Natural killer cell (primary cell): ENCODE measurements around the gene RUSF1. TPM values are rescaled to one million over a fixed set of nuclear protein-coding genes. Genes with fewer than 3 reads are reported as not detected.

Experiments used
- ATAC-seq, 3 donors: fragments of 150-1000 bp in 2 of 3; fragments of 200-7000 bp in 1 of 3; cut with Tn5 transposase; 1 replicate in 1 of 3; 2 replicates in 2 of 3; pipeline ENCODE4 v1.10.0; 2021; ENCODE audit warnings: mild to moderate bottlenecking in 2 of 3, moderate library complexity in 2 of 3
- DNase-seq, 2 donors: peaks; one replicate each; pipeline versions ENCODE4 v3.0.0 to v3.0.0-alpha.2; 2013 to 2021; ENCODE audit warnings: mixed read lengths in 1 of 2
- H3K27ac ChIP-seq: one replicate; pipeline ENCODE4 v1.5.1; 2013; ENCODE audit warnings: mild to moderate bottlenecking, low read length
- H3K27me3 ChIP-seq: one replicate; pipeline ENCODE4 v1.6.1; 2013; ENCODE audit warnings: low read length; ENCODE audit not compliant: control insufficient read depth, insufficient read depth
- H3K36me3 ChIP-seq: one replicate; pipeline ENCODE4 v1.6.1; 2013; ENCODE audit warnings: low read length; ENCODE audit not compliant: control insufficient read depth, insufficient read depth
- H3K4me1 ChIP-seq: one replicate; pipeline ENCODE4 v1.6.1; 2013; ENCODE audit warnings: low read length; ENCODE audit not compliant: control insufficient read depth, insufficient read depth
- H3K4me3 ChIP-seq: one replicate; pipeline ENCODE4 v1.5.1; 2013; ENCODE audit warnings: low read length
- H3K9me3 ChIP-seq: one replicate; pipeline ENCODE4 v1.6.1; 2013; ENCODE audit warnings: low read length; ENCODE audit not compliant: control insufficient read depth, insufficient read depth
- H3K27ac Mint-ChIP-seq, 2 donors: one replicate each; pipeline ENCODE4 v1.8.0; 2022; ENCODE audit warnings: mild to moderate bottlenecking in 2 of 2, mixed read lengths in 2 of 2, moderate library complexity in 1 of 2
- H3K27me3 Mint-ChIP-seq, 2 donors: one replicate each; pipeline ENCODE4 v1.8.0; 2022; ENCODE audit warnings: low read depth in 2 of 2, mixed read lengths in 2 of 2
- H3K36me3 Mint-ChIP-seq: one replicate; pipeline ENCODE4 v1.8.0; 2022; ENCODE audit warnings: mixed read lengths
- H3K4me1 Mint-ChIP-seq, 2 donors: one replicate each; pipeline ENCODE4 v1.8.0; 2022; ENCODE audit warnings: mixed read lengths in 2 of 2
- H3K4me3 Mint-ChIP-seq: one replicate; pipeline ENCODE4 v1.8.0; 2022; ENCODE audit warnings: mild to moderate bottlenecking, moderate library complexity, mixed read lengths
- H3K9me3 Mint-ChIP-seq, 2 donors: one replicate each; pipeline ENCODE4 v1.8.0; 2022; ENCODE audit warnings: mixed read lengths in 2 of 2
- CTCF ChIP-seq: fragments of 200-600 bp; IDR thresholded peaks from one replicate; pipeline ENCODE4 v1.8.0; 2022; ENCODE audit warnings: antibody characterized with exemption
- WGBS: methylation state at CpG from one replicate; pipeline ENCODE4 v1.1.7; 2013; ENCODE audit warnings: missing lambda C conversion rate; ENCODE audit not compliant: insufficient coverage; 5-methylcytosine and 5-hydroxymethylcytosine counted together
- intact Hi-C: fragments of 100-400 bp; cut with micrococcal nuclease; formaldehyde crosslinking; loops from one replicate; pipeline ENCODE4 v1.14.2; 2022
- total RNA-seq, 4 donors: library from RNA; stranded (reverse); fragments of 120-200 nt in 1 of 4; gene quantifications; one replicate each; pipeline versions ENCODE4 v1.2.3 to v1.2.4, GENCODE V29; 2013 to 2022

RUSF1 gene
- total RNA-seq, 3 donors from 2014 or later (not counting 1 experiment from before 2014, with no cell fraction given), result 50.2 to 61.5 (median 51.9) TPM

- Histone ChIP-seq H3K36me3 (peaks cover 20% of the 10 kb centered on the region), H3K4me1 (peaks cover 15% of the 10 kb centered on the region), H3K27ac (no peak overlapping the region), H3K27me3 (no peaks in the 10 kb centered on the region), H3K4me3 (no peak overlapping the region), H3K9me3 (no peaks in the 10 kb centered on the region)
- H3K9me3 Mint-ChIP-seq, result no peaks in the 10 kb centered on the region
- peaks cover 7% of the 10 kb centered on the region in 2 donors for H3K4me1 Mint-ChIP-seq
- no peak for TF ChIP-seq CTCF
- 97% methylated on average over 8 of the region's 8 CpGs for WGBS
- no peaks in the 10 kb centered on the region for H3K36me3 Mint-ChIP-seq
- intact Hi-C loops, result loop anchor here (10.0 kb wide), 1 partner anchor 223 kb away; a partner anchor contains a TSS
- DNase-seq, result no peak
- no peak for ATAC-seq
- no peaks in the 10 kb centered on the region for H3K27me3 Mint-ChIP-seq
- no peak overlapping the region for H3K27ac Mint-ChIP-seq
- no peak overlapping the region for H3K4me3 Mint-ChIP-seq
These were observed 16.3 kb downstream of the RUSF1 start for GRCh38 chr16:31491778-31492418.

DNA sequence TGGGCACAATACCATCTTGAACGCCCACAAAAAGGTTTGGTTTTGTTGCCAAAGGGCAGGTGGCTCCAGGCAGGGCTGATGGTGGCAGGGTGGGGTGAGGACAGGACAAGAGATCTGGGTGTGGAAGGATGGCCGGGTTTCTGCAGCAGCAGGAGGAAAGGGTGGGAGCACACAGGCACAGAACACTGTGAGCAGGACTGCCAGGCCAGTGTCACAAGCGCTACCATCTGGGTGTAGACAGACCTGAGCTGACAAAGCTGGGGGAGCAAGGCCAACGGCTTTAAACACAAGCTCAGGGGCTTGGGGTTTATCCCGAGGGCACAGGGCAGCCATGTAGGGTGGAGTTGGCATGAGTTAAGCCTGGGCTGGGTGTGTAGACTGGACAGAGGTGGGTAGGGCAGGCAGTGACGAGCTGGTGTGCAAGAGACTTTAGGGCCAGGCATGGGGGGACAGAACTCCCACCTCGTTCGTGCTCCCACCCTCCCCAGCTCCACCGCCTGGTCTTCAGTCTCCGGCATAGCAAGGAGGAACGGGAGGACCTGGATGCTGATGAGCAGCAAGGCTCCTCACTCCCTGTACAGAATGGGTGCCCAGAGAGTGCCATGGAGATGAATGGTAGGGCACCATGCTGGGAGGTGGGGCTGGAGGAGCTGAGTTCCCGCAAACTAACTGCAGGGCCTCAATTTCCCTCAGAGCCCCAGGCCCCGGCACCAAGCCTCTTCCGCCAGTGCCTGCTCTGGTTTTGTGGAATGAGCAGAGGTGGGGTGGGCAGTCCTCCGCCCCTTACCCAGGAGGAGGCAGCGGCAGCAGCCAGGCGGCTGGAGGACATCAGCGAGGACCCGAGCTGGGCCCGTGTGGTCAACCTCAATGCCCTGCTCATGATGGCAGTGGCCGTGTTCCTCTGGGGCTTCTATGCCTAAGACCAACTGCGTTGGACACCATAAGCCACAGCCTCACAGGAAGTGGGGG, 18.3 kb downstream of the RUSF1 start:
- no peaks in the 10 kb centered on the region for H3K36me3 Mint-ChIP-seq
- 79% methylated on average over 22 of the region's 22 CpGs for whole genome bisulfite sequencing
- ATAC-seq (no peak), DNase-seq (peak in 1 of 2 donors; percentile 14)
- H3K4me3 ChIP-seq, result no peak overlapping the region
- intact Hi-C loops, result loop anchor here (10.0 kb wide), 1 partner anchor 225 kb away; a partner anchor contains a TSS
- H3K27ac ChIP-seq, result no peak overlapping the region
- no peaks in the 10 kb centered on the region for H3K9me3 Mint-ChIP-seq
- peaks cover 19% of the 10 kb centered on the region for H3K4me1 ChIP-seq
- no peaks in the 10 kb centered on the region for H3K9me3 ChIP-seq
- peak overlapping the region; percentile 58 for H3K4me3 Mint-ChIP-seq
- H3K36me3 ChIP-seq, result peaks cover 6% of the 10 kb centered on the region
- no peak for TF ChIP-seq CTCF
- no peaks in the 10 kb centered on the region for H3K27me3 ChIP-seq
- peaks cover 6 to 10% of the 10 kb centered on the region in 2 donors for H3K27me3 Mint-ChIP-seq
- peaks cover 7% of the 10 kb centered on the region in 2 donors for H3K4me1 Mint-ChIP-seq
- H3K27ac Mint-ChIP-seq, result no peak overlapping the region

DNA sequence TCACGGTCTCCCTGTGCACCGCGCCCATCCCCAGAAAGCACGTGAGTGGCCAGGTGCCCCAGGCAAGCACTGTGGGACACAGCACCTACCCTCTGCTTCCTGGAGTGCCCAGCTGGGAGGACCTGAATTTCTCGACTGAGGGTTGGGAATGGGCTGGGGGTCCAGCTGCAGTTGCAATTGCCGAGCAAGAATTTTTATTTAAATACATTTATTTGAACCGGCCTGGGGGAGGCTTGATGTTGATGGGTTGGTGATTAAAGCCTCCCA, 19.0 kb downstream of the RUSF1 start:
- 95% methylated on average over 7 of the region's 7 CpGs for WGBS
- Histone ChIP-seq H3K36me3 (peaks cover 6% of the 10 kb centered on the region), H3K27ac (no peak overlapping the region), H3K4me1 (peaks cover 19% of the 10 kb centered on the region), H3K4me3 (no peak overlapping the region), H3K9me3 (no peaks in the 10 kb centered on the region), H3K27me3 (no peaks in the 10 kb centered on the region)
- Mint-ChIP-seq H3K36me3 (no peaks in the 10 kb centered on the region), H3K9me3 (no peaks in the 10 kb centered on the region), H3K27me3 (peaks cover 6 to 10% of the 10 kb centered on the region in 2 donors), H3K4me3 (peak overlapping the region; percentile 66), H3K4me1 (peaks cover 7% of the 10 kb centered on the region in 2 donors), H3K27ac (no peak overlapping the region)
- ATAC-seq (no peak), DNase-seq (no peak)
- TF ChIP-seq CTCF, result no peak
- intact Hi-C loops, result no loop called here
